Umbilical cord (tissue), 2 donors: Measurements from ENCODE around the gene PLIN5. TPM values are rescaled to one million over a fixed set of nuclear protein-coding genes. Genes with fewer than 3 reads are reported as not detected.

ENCODE experiments used
- DNase-seq: peaks from one replicate; pipeline ENCODE4 v3.0.0-alpha.2; 2015; ENCODE audit warnings: low spot score
- total RNA-seq: library from RNA; depleted of rRNA; stranded (reverse); fragments of >200 nt; gene quantifications from one replicate; pipeline ENCODE4 v1.2.3, GENCODE V29; 2014; ENCODE audit warnings: low replicate concordance; ENCODE audit not compliant: insufficient read depth

The PLIN5 gene
- total RNA-seq, 1 donor from 2014 or later: 0.72 TPM

DNA sequence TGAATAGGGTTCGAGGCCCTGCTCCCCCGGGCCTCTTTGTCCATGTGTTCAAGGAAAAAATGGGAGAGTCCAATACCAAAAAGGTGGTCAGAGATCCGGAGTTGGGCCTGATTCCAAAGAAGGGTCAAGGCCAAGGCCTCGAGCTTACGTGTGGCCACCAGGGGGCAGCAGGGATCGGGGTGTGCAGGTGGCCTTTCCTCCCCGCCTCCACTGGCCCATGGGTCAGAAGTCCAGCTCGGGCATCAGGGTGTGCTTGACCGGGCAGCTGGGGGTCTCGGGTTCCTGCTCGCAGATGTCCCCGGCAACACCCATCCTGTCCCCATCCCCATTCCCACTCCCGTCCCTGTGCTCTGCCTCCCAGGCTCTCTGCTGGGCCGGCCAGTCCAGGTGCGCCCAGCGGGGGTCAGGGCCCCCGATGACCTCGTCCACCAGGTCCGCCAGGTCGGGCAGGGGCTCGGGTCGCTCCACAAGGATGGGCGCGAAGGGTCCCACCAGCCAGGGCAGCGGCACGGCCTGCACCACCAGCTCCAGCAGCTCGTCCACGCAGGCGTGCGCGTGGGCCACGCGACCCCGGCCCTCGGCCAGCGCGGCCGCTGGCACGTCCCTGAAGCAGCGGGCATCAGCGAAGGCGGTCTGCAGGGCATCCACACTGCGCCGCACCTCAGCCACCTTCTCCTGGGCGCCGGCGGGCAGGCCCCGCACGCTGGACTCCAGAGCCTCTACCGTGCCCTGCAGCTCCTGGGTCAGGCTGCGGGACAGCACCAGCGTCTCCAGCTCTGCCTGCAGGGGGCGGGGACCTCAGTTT is 11.5 kb downstream of the PLIN5 start:
- no peak for DNase-seq

DNA sequence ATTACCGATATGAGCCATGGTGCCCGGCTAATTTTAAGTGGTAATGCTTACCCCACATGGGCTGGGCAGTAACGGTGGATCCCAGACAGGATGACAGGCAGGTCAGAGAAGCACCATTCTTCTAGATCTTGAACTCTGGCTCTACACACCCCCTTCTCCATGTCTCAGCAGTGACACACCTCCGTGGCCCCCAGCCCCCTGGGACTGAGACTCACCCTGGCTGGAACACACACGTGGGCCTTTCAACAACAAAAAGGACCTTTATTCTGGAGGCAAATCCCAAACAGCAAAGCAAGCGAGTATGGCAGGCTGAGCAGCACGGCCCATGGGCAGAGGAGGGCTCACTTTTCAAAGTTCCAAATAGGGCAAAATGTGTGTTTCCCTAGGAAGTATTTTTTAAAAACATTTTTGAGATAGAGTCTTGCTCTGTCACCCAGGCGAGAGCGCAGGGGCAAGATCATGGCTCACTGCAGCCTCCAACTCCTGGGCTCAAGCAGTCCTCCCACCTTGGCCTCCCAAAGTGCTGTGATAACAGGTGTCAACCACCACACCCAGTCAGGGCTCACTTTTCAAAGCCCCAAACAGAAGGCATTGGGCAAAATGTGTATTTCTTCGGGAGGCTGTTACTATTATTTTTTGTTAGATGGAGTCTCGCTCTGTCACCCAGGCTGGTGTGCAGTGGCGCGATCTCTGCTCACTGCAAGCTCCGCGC is 12.6 kb downstream of the PLIN5 start:
- DNase-seq: no peak

DNA sequence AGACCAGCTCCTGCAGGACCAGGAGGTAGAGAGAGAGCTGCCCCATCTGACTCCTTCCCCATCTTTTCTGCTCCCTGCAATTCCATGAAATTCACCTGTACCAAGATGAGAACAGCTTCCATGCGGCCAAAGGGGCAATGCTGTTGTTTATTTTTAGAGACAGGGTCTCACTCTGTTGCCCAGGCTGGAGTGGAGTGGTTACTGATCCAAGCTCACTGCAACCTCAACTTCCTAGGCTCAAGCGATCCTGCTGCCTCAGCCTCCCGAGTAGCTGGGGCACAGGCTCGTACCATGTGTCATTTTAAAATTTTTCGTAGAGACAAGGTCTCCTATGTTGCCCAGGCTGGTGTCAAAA is 13.2 kb downstream of the PLIN5 start:
- no peak for DNase-seq

DNA sequence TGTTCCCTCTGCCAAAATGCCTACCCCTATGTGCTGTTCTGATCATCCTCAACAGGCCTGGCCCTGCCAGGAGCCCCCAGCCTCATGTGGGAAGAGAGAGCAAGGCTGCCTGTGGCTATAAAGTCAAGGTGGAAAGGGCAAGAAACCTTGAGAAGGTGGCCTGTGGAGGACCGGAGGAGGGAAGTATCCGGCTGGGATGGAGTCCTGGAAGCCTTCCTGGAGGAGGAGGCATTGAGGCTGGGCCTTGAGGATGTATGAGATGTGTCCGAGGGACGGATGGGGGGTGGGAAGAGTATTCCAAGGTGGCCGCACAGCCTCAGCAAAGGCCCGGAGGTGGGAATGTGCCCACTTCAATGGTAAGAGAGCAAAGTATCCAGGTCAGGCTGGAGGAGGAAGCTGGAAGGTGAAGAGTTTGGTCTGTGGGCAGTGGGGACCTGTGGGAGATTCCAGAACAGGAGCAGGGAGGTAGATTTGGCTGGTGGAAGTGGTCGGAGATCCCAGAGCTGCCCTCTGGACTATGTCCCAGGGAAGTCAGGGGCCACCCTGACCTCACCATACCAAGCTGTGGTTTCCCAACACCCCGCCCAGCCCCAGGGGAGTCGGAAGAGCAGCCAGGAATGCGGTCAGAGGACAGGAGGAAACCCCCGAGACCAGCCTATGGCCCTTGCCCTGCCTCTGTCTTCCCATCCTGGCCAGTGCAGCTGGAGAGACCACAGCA is 13.7 kb downstream of the PLIN5 start:
- DNase-seq: no peak

DNA sequence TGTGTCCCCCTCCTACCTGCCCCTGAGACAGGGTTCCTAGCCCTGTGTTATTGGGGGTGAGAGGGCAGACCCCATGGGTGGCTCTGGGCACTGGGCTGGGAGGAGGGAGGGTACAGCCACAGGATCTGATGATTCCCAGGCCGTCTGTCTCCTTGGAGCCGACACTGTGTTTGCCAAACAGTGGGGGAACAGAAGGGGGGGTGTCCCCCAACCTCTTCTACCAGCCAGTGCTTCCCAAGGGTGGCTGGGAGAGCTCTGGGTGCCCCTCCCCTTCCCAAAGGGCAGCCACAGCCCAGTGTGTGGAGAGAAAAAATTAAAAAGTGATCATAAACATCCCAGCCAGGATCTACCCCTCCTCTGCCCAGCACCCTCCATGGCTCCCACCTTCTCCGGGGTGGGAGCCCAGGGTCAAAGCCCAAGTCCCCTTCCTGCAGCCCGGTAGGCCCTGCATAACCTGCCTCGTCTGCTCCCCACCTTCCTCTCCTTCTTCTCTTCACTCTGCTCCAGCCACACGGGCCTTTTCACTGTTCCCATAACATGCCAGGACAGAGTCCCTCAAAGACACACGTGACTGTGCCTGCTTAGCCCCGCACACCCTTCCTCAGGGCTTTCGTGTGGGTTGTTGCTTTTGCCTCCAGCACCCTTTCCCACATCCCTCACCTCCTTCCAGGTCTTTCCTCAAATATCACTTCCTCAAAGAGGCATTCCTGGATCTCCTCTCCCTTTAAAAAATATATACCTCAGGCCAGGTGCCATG is 15.3 kb downstream of the PLIN5 start:
- peak; percentile 34 for DNase-seq

DNA sequence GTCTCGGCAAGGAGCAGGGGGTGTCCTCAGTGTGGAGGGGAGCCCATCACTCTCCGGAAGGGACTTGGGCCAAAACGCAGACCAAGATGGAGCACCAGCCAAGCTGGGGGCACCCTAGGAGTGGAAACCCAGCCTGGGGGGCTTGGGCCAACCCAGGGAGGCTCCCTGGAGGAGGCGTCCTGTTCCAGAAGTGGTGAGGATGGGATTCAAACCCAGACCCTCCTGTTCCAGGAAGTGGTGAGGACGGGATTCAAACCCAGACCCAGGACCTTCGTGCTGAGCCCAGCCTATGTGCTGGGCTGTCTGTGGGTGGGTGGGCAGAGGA is 15.9 kb downstream of the PLIN5 start:
- DNase-seq: no peak

DNA sequence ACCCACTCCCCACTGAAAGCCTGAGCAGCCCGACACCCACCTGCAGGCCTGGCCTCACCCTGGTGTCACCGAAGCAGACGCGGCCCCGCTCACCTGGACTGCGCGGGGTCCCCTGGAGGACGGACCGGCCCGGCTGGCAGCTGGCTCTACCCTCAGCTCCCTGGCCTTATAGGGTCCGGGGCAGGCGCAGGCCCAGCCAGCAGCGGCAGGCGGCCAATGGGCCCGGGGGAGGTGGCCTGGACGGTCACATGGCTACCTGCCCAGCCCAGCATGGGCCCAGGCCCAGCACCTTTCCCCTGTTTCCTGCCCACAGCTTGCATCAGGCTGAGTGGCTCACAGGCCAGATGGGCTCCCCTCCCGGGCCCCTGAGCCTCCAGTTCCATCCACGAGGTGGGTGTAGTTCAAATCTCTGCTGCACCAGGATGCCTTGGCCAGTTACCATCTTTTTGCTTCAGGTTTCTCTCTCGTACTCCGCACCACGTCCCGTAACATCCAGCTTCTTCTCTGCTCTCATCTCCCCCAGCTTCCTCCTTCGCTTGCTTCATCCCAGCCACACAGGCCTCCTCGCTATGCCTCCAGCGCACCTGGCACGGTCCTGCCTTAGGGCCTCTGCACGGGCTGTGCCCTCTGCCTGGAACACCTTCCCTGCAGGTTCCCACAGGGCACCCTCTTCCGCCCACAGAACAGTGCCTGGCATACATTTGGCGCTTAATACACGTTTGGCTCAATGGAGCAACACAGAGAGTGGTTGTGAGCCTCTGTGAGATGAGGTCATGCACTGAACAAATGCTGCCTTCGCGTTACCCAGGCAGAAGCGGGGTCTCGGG is 16.5 kb downstream of the PLIN5 start, which contains the start of gene PLIN4:
PLIN4 (minus strand) TSS at position 142 of the 827 bp plus-strand sequence. CDS start 214 bp downstream, outside the sequence.
- DNase-seq: no peak

DNA sequence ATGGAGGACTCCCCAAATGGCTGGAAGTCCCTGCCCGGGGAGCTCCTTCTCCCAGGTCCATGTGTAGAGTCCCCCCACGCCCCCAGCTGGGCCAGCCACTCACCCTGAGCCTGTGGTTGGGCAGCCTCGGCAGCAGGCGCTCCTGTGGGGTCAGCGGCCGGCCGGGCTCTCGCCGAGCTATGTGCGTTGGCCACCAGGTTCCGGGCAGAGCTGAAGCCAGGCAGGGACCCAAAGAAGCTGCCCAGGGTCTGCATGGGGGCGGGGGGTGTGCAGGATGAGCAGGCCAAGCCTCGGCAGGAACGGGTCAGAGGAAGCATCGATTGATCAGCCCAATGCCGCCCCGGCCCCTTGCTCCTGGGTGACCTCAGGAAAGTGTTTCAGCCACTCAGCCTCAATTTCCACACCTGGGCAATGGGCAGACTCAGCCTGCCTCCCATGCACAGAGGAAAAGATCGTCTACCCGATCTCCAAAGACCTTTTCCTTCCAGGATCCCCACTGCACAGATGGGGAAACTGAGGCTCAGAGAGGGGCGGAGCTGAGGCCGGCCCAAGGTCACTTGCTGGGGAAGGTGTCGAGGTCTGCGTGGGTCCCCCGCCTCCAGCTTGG is 17.5 kb downstream of the PLIN5 start:
- no peak for DNase-seq

DNA sequence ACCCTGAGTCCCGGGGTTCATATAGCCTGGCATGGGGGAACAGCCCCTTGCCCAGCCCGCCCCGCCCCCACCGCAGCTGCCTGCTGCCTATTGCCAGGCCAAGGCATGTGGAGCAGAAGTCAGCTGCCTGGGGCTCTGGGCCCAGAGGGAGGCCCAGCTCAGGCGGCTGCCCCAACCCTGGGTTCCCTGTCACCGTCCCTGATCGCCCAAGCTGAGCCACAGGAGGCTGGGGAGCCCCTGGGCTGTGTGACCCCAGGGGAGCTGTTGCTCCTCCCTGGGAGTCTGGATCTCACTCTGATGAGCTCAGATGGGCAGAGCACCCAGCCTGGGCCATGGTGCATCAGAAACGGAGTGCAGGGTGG is 18.1 kb downstream of the PLIN5 start:
- DNase-seq: no peak

DNA sequence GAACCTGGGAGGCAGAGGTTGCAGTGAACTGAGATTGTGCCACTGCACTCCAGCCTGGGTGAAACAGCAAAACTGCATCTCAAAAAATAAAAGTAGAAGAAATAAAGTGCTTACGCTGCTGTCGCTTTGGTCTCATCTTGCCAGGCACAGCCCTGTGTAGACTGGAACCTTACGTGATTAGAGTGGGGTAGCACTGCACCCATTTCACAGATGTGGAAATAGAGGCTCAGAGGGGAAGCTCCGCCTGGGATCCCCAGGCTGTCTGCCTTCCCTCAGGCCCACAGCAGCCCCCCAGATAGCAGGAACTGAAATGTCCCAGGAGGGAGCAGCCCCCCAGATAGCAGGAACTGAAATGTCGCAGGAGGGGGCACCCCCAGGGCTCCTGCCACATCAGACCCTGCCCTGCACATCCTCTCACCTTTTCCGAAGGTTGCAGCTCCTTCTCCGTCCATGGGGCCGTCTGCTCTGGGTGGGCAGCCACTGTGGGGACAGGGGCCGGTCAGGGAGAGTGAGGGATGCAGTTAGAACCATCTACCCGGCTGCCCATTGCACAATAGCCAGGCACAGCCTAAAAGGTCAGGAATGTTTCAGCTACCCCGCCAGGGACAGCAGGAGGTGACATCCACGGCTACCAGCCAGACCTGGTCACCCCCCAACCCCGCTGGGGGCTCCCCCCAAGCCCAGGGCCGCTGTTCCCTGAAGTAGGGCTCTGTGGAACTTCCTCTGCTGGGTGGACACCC is 18.7 kb downstream of the PLIN5 start:
- no peak for DNase-seq

DNA sequence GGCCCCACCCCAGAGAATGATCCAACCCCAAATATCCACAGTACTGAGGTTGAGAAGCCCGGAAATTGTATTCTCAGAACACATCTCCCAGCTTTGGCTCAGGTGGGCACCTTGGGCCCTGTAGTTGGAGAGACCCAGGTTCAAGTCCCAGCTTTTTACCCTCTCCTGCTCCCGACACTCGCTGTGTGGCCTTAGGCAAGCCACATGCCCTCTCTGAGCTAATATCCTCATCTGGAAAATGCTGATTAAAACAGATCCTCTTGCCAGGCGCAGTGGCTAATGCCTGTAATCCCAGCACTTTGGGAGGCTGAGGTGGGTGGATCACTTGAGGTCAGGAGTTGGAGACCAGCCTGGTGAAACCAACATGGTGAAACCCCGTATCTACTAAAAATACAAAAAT is 19.3 kb downstream of the PLIN5 start:
- DNase-seq: no peak

DNA sequence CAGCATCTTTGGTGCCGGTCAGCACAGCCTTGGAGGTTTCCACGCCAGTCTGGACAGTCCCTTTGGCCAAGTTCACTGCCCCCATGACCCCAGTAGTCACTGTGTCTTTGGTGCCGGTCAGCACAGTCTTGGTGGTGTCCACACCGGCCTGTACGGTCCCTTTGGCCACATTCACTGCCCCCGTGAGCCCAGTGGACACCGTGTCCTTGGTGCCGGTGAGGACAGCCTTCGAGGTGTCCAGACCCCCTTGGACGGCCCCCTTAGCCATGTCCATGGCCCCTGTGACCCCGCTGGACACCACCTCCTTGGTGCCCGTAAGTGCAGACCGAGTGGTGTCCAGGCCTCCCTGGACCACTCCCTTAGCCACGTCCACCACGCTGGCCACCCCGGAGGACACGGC is 21.8 kb downstream of the PLIN5 start:
- DNase-seq: no peak

DNA sequence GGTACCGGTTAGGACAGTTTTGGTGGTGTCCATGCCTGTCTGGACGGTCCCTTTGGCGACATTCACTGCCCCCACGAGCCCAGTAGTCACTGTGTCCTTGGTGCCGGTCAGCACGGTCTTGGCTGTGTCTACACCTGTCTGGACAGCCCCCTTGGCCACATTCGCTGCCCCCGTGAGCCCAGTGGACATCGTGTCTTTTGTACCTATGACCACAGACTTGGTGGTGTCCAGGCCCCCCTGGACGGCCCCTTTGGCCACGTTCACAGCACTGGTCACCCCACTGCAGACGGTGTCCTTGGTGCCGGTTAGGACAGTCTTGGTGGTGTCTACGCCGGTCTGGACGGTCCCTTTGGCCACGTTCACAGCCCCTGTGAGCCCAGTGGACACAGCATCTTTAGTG is 23.0 kb downstream of the PLIN5 start:
- DNase-seq: no peak

DNA sequence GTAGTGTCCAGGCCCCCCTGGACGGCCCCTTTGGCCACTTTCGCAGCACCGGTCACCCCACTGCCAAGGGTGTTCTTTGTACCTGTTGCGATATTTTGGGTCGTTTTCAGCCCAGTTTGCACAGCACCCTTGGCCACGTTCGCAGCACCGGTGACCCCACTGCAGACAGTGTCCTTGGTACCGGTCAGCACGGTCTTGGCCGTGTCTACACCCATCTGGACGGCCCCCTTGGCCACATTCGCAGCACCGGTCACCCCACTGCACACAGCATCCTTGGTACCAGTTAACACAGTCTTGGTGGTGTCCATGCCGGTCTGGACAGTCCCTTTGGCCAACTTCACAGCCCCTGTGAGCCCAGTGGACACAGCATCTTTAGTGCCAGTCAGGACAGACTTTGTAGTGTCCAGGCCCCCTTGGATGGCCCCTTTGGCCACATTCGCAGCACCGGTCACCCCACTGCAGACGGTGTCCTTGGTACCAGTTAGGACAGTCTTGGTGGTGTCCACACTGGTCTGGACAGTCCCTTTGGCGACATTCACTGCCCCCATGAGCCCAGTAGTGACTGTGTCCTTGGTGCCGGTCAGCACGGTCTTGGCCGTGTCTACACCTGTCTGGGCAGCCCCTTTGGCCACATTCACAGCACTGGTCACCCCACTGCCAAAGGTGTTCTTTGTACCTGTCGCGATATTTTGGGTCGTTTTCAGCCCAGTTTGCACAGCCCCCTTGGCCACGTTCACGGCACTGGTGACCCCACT is 23.5 kb downstream of the PLIN5 start:
- no peak for DNase-seq

DNA sequence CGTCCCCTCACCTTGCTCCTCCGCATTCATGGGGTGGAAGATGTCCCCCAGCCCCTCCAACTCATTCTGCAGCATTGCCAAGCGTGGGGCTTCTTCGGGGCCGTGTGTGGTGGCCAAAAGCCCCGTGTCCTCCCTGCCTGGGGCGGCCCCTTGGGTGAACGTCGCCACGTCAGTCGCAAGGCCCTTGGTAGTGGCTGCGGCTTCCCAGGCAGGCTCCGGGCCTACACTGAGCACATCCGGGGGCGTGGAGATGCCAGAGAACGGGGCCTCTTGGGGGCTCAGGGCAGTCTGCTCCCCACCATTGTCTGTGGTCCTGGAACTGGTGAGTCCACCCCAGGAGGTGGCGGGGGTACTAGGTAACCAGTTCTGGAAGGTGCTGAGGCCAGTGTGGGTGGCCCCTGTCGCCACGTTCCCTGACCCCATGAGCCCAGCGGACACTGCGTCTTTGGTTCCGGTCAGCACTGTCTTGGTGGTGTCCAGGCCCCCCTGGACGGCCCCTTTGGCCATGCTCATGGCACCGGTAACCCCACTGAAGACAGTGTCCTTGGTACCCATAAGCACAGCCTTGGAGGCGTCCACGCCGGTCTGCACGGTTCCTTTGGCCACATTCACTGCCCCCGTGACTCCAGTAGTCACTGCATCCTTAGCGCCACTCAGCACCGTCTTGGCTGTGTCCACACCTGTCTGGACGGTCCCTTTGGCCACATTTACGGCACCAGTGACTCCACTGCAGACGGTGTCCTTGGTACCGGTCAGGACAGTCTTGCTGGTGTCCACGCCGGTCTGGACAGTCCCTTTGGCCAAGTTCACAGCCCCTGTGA is 24.4 kb downstream of the PLIN5 start:
- DNase-seq: no peak

DNA sequence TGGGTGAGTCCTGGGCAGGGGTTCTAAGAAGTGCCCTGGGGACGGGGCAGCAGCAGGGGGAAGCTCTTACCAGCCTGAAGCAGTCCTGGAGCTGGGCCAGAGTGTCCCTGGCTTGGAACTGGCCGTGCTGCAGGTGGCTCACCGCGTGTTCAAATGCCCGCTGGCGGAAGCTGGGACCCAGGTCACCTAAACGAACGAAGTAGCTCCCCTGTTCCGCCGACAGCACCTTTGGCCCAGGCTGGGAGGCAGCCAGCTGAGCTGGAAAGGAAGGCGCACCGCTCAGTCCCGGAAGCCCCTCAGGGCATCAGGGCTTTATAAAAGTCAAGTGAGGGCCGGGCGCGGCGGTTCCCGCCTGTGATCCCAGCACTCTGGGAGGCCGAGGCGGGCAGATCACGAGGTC is 26.3 kb downstream of the PLIN5 start:
- no peak for DNase-seq

DNA sequence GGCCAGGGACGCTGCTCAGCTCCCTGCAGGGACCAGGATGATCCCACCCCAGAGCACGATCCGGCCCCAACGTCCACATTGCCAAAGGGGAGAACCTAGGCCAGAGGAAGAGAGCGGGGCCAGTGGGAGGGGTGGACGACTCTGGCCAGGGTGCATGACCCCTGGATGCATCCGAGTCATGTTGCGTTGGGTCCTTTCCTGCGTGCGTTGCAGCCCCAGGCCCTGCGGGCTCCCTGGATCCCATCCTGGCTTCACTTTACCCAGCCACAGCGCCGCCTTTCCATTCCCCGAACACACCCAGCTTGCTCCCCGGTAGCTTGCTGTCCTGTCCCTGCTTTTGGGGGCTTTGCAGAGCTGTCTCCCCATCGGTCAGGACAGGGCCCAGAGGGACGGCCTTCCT is 27.2 kb downstream of the PLIN5 start:
- no peak for DNase-seq

DNA sequence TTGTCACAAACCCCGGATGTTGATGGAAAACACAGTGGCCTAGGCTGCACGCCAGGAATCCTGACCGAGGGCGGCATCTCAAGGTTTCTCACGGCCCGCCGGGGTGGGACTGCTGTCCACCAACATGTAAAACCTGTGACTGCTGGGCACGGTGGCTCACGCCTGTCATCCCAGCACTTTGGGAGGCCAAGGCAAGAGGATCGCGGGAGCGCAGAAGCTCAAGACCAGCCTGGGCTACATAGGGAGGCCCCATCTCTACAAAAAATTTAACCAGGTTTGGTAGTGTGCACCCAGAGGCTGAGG is 27.9 kb downstream of the PLIN5 start:
- DNase-seq: no peak
